Hindlimb muscle (tissue), 1 donor: ENCODE results near the gene PAK4. TPM values are rescaled to one million over a fixed set of nuclear protein-coding genes. Genes with fewer than 3 reads are reported as not detected.
"Not testable (repeated sequence)": the region's sequence is repeated elsewhere in the genome, so short reads cannot be mapped to it uniquely, and the experiment has no call there.

Experiments
- DNase-seq: peaks from one replicate; pipeline ENCODE4 v3.0.0-alpha.2; 2013
- polyA plus RNA-seq: library from polyadenylated mRNA; unstranded; fragments of 120-200 nt; gene quantifications from one replicate; pipeline ENCODE4 v1.2.1, GENCODE V29; 2013; ENCODE audit not compliant: insufficient read length

The PAK4 gene
- polyA plus RNA-seq = 23.0 TPM

GRCh38 chr19:39125554-39126311, at the start of gene PAK4:
Gene PAK4, plus strand, starts transcription at chr19:39125786. Its CDS starts 43,768 bp downstream, at chr19:39169554.
- DNase-seq = peak; percentile 98

GRCh38 chr19:39077323-39077722, 48.3 kb upstream of the PAK4 start:
- DNase-seq = no peak

- DNase-seq = no peak
Measured at GRCh38 chr19:39078436-39079200, 47.0 kb upstream of the PAK4 start.

GRCh38 chr19:39080431-39080830, 45.2 kb upstream of the PAK4 start:
- no peak for DNase-seq

- no peak for DNase-seq
Measured at GRCh38 chr19:39082167-39082566, 43.4 kb upstream of the PAK4 start.

DNA sequence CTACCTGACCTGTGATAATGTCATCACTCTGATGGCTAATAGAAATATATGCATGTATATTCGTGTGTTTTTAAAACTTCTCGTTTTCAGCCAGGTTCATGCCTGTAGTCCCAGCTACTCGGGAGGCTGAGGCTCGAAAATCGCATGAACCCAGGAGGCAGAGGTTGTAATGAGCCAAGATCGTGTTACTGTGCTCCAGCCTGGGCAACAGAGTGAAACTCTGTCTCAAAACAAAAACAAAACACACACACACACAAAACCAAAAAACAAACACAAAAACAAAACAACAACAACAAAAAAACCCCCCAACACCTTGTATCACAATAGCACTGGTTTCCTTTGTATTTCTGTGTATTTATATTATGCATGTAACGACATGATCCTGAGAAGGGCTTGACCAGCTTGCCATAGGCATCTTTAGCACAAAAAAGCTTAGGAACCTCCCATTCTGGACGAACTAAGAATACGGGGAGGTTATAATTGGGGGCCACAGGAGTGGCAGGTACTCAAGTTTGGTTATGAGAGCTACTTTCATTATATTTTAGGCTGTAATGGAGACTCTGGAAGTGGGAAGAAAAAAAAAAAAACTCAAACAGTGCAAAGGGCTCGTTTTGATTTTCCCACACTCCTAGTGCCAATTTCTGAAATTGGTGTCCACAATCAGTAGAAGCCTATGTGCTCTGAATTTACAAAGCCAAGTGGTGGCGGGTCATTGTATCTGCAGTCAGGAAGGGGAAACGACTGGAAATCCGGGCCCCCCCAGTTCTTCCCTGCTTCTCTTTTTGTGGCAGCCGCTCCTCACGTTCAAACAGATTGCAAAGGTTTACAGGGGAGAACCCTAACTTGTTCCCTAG, 42.6 kb upstream of the PAK4 start:
- no peak for DNase-seq

GRCh38 chr19:39083599-39083982, 42.0 kb upstream of the PAK4 start:
- DNase-seq = no peak

- no peak for DNase-seq
Measured at GRCh38 chr19:39083983-39084731, 41.4 kb upstream of the PAK4 start, which contains the start of gene ACP7. Gene ACP7, plus strand, starts transcription at chr19:39084368. Its CDS starts 902 bp downstream, at chr19:39085270.

GRCh38 chr19:39084732-39085080, 40.9 kb upstream of the PAK4 start:
- no peak for DNase-seq

GRCh38 chr19:39085392-39085791, 40.2 kb upstream of the PAK4 start:
- no peak for DNase-seq

DNA sequence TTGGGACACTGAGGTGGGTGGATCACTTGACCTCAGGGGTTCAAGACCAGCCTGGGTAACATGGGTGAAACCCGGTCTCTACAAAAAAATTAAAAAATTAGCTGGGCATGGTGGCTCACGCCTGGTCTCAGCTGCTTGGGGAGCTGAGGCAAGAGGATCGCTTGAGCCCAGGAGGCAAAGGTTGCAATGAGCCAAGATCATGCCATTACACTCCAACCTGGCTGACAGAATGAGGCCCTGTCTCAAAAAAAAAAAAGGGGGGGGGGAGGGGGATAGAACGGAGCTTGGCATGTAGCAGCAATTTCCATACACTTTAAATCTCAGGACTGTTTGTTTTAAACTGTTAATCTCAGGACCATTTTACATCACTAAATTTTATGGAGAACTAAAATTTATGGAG, 39.2 kb upstream of the PAK4 start:
- no peak for DNase-seq

- DNase-seq = no peak
Measured at GRCh38 chr19:39087907-39088686, 37.5 kb upstream of the PAK4 start.

GRCh38 chr19:39090016-39090415, 35.6 kb upstream of the PAK4 start:
- DNase-seq = not testable (repeated sequence)

GRCh38 chr19:39090881-39091280, 34.7 kb upstream of the PAK4 start:
- DNase-seq = no peak

DNA sequence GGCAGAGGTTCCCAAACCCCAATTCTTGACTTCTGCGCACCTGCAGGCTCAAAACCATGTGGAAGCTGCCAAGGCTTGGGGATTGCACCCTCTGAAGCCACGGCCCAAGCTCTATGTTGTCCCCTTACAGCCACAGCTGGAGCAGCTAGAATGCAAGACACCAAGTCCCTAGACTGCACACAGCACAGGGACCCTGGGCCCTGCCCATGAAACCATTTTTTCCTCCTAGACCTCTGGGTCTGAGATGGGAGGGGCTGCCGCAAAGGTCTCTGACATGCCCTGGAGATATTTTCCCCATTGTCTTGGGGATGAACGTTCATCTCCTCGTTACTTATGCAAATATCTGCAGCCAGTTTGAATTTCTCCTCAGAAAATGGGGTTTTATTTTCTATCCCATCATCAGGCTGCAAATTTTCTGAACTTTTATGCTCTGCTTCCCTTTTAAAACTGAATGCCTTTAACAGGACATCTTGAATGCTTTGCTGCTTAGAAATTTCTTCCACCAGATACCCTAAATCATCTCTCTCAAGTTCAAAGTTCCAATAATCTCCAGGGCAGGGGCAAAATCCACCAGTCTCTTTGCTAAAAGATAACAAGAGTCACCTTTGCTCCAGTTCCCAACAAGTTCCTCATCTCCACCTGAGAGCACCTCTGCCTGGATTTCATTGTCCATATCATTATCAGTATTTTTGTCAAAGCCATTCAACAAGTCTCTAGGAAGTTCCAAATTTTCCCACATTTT, 29.6 kb upstream of the PAK4 start:
- DNase-seq = not testable (repeated sequence)

GRCh38 chr19:39097299-39097698, 28.3 kb upstream of the PAK4 start:
- DNase-seq = no peak

- DNase-seq = no peak
Measured at GRCh38 chr19:39097721-39098120, 27.9 kb upstream of the PAK4 start.

DNA sequence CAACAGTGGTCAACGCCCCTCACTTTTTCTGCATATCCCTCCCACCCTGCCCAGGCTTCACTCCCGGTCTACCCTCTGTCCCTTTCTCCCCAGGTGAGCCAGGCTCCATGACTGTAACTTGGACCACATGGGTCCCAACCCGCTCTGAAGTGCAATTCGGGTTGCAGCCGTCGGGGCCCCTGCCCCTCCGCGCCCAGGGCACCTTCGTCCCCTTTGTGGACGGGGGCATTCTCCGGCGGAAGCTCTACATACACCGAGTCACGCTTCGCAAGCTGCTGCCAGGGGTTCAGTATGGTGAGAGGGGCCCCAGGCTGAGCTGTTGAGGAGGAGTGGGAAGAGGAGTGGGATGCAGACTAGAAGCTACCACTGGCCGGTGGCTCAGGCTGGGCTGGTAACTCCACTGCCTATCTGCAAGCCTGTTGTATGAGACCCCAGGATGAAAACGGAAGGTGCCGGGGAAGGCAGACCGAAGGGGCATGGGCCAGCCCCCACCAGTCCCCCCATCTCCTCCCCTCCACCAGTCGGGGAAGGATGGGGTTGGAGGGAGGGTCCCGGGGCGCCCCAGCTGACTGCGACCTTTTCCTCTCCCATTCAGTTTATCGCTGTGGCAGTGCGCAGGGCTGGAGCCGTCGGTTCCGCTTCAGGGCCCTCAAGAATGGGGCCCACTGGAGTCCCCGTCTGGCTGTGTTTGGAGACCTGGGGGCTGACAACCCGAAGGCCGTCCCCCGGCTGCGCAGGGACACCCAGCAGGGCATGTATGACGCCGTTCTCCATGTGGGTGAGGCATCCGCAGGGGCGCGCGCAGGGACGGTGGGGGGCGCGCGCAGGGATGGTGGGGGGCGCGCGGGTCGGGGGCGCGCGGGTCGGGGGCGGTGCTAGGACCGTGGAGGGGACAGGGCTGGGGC, 27.0 kb upstream of the PAK4 start:
- no peak for DNase-seq

GRCh38 chr19:39099341-39099740, 26.2 kb upstream of the PAK4 start:
- DNase-seq = no peak
